ENCODE results near the gene CCNT1.
"Not testable (repeated sequence)": the region's sequence is repeated elsewhere in the genome, so short reads cannot be mapped to it uniquely, and the experiment has no call there.

The CCNT1 gene

GRCh38 chr12:48716493-48717251 is at the start of gene CCNT1:
CCNT1 (minus strand) TSS chr12:48716707; CDS start chr12:48716675, 32 bp downstream.
- Mint-ChIP-seq H3K9me3 (peaks cover 17 to 27% of the 10 kb centered on the region in 2 donors), H3K4me3 (peak within 1 kb of the TSS; percentile 87 to 95), H3K27ac (peak within 1 kb of the TSS; percentile 99 to 100), H3K27me3 (no peaks in the 10 kb centered on the region), H3K4me1 (peaks cover 34% of the 10 kb centered on the region)
- DNase-seq = peak; percentile 99 to 100
- ATAC-seq = peak; percentile 98

- Mint-ChIP-seq H3K9me3 (no peaks in the 10 kb centered on the region), H3K4me1 (peaks cover 16% of the 10 kb centered on the region), H3K27me3 (peaks cover 24% of the 10 kb centered on the region), H3K4me3 (peak overlapping the region in 1 of 2 donors; percentile 33), H3K27ac (no peak overlapping the region)
- DNase-seq = peak; percentile 28 to 32
- peak; percentile 93 for ATAC-seq
These were observed 49.3 kb upstream of the CCNT1 start for GRCh38 chr12:48765753-48766162.

- Mint-ChIP-seq H3K4me1 (peaks cover 16% of the 10 kb centered on the region), H3K27ac (no peak overlapping the region), H3K9me3 (no peaks in the 10 kb centered on the region), H3K27me3 (peaks cover 24% of the 10 kb centered on the region), H3K4me3 (no peak overlapping the region)
- DNase-seq (no peak), ATAC-seq (no peak)
These were observed 48.0 kb upstream of the CCNT1 start for GRCh38 chr12:48764521-48764920.

GRCh38 chr12:48758737-48759136 is 42.2 kb upstream of the CCNT1 start:
- Mint-ChIP-seq H3K27me3 (no peaks in the 10 kb centered on the region), H3K9me3 (no peaks in the 10 kb centered on the region), H3K4me1 (no peaks in the 10 kb centered on the region), H3K4me3 (no peak overlapping the region), H3K27ac (no peak overlapping the region)
- ATAC-seq (no peak), DNase-seq (no peak)

- Mint-ChIP-seq H3K27ac (no peak overlapping the region), H3K27me3 (peaks cover 5% of the 10 kb centered on the region), H3K4me3 (no peak overlapping the region), H3K9me3 (no peaks in the 10 kb centered on the region), H3K4me1 (no peaks in the 10 kb centered on the region)
- no peak for ATAC-seq
- no peak for DNase-seq
These were observed 41.7 kb upstream of the CCNT1 start for GRCh38 chr12:48758186-48758585.

GRCh38 chr12:48750769-48751356 is 34.4 kb upstream of the CCNT1 start:
- peak; percentile 89 for ATAC-seq
- peaks cover 17% of the 10 kb centered on the region for H3K4me1 Mint-ChIP-seq
- peak in 1 of 2 donors; percentile 15 for DNase-seq
- no peak overlapping the region for H3K27ac Mint-ChIP-seq
- H3K9me3 Mint-ChIP-seq = no peaks in the 10 kb centered on the region
- peak overlapping the region in 1 of 2 donors; percentile 35 for H3K4me3 Mint-ChIP-seq
- H3K27me3 Mint-ChIP-seq = peaks cover 16% of the 10 kb centered on the region

GRCh38 chr12:48750215-48750614 is 33.7 kb upstream of the CCNT1 start:
- Mint-ChIP-seq H3K4me3 (peak overlapping the region in 1 of 2 donors; percentile 35), H3K27me3 (peaks cover 16% of the 10 kb centered on the region), H3K4me1 (peaks cover 17% of the 10 kb centered on the region), H3K27ac (peak overlapping the region in 1 of 2 donors; percentile 36), H3K9me3 (no peaks in the 10 kb centered on the region)
- DNase-seq (no peak), ATAC-seq (no peak)

- no peak overlapping the region for H3K4me3 Mint-ChIP-seq
- DNase-seq (no peak), ATAC-seq (no peak)
- no peaks in the 10 kb centered on the region for H3K4me1 Mint-ChIP-seq
- H3K27ac Mint-ChIP-seq = no peak overlapping the region
- peaks cover 21% of the 10 kb centered on the region for H3K27me3 Mint-ChIP-seq
- no peaks in the 10 kb centered on the region for H3K9me3 Mint-ChIP-seq
These were observed 27.9 kb upstream of the CCNT1 start for GRCh38 chr12:48744251-48745008.

- ATAC-seq (no peak), DNase-seq (no peak)
- no peak overlapping the region for H3K27ac Mint-ChIP-seq
- H3K4me1 Mint-ChIP-seq = no peaks in the 10 kb centered on the region
- H3K4me3 Mint-ChIP-seq = no peak overlapping the region
- H3K27me3 Mint-ChIP-seq = peaks cover 18% of the 10 kb centered on the region
- H3K9me3 Mint-ChIP-seq = no peaks in the 10 kb centered on the region
These were observed 23.2 kb upstream of the CCNT1 start for GRCh38 chr12:48739618-48740269.

- no peak for ATAC-seq
These were observed 19.9 kb upstream of the CCNT1 start for GRCh38 chr12:48736456-48736855.

GRCh38 chr12:48728807-48729206 is 12.3 kb upstream of the CCNT1 start:
- Mint-ChIP-seq H3K27ac (no peak overlapping the region), H3K4me3 (no peak overlapping the region), H3K4me1 (no peaks in the 10 kb centered on the region), H3K9me3 (no peaks in the 10 kb centered on the region), H3K27me3 (no peaks in the 10 kb centered on the region)
- no peak for DNase-seq
- ATAC-seq = no peak

More at GRCh38 chr12:48736456-48736855, 19.9 kb upstream of the CCNT1 start:
- Mint-ChIP-seq H3K9me3 (no peaks in the 10 kb centered on the region), H3K27ac (no peak overlapping the region), H3K27me3 (peaks cover 18% of the 10 kb centered on the region), H3K4me1 (no peaks in the 10 kb centered on the region), H3K4me3 (no peak overlapping the region)
- no peak for DNase-seq

- H3K4me1 Mint-ChIP-seq = not testable (repeated sequence)
These were observed 4.2 kb upstream of the CCNT1 start for GRCh38 chr12:48720737-48721136.

GRCh38 chr12:48720171-48720570 is 3.7 kb upstream of the CCNT1 start:
- ATAC-seq, H3K27ac Mint-ChIP-seq, H3K27me3 Mint-ChIP-seq, DNase-seq, H3K4me3 Mint-ChIP-seq: not testable (repeated sequence)
- Mint-ChIP-seq H3K4me1 (peaks cover 12% of the 10 kb centered on the region), H3K9me3 (peaks cover 17 to 27% of the 10 kb centered on the region in 2 donors)

More at GRCh38 chr12:48720737-48721136, 4.2 kb upstream of the CCNT1 start:
- not testable (repeated sequence) for H3K4me3 Mint-ChIP-seq, ATAC-seq, H3K27ac Mint-ChIP-seq, DNase-seq, H3K27me3 Mint-ChIP-seq
- peaks cover 17 to 27% of the 10 kb centered on the region in 2 donors for H3K9me3 Mint-ChIP-seq

- not testable (repeated sequence) for ATAC-seq, H3K27me3 Mint-ChIP-seq, DNase-seq, H3K27ac Mint-ChIP-seq, H3K4me3 Mint-ChIP-seq
- Mint-ChIP-seq H3K4me1 (peaks cover 23% of the 10 kb centered on the region), H3K9me3 (peaks cover 17 to 27% of the 10 kb centered on the region in 2 donors)
These were observed 2.5 kb upstream of the CCNT1 start for GRCh38 chr12:48719002-48719401.

- no peak for DNase-seq
- H3K4me1 Mint-ChIP-seq = peaks cover 34% of the 10 kb centered on the region
- H3K4me3 Mint-ChIP-seq = peak overlapping the region; percentile 87 to 95
- no peak for ATAC-seq
- peaks cover 17 to 27% of the 10 kb centered on the region in 2 donors for H3K9me3 Mint-ChIP-seq
- H3K27ac Mint-ChIP-seq = peak overlapping the region; percentile 99 to 100
- no peaks in the 10 kb centered on the region for H3K27me3 Mint-ChIP-seq
These were observed 767 bp upstream of the CCNT1 start for GRCh38 chr12:48717252-48717695.

All from stimulated activated naive CD8-positive, alpha-beta T cell treated with anti-CD3 and anti-CD28 coated beads, Interleukin-15, amount 100 ng/mL, for 72 hours (primary cell).